GF-D8 (cell line): ENCODE results near the gene PDXDC1.
"Not testable (repeated sequence)": the region's sequence is repeated elsewhere in the genome, so short reads cannot be mapped to it uniquely, and the experiment has no call there.

Experiments used
- DNase-seq: peaks from one replicate; lab custom pipeline; 2025; lab: John Stamatoyannopoulos, UW

PDXDC1 gene

DNA sequence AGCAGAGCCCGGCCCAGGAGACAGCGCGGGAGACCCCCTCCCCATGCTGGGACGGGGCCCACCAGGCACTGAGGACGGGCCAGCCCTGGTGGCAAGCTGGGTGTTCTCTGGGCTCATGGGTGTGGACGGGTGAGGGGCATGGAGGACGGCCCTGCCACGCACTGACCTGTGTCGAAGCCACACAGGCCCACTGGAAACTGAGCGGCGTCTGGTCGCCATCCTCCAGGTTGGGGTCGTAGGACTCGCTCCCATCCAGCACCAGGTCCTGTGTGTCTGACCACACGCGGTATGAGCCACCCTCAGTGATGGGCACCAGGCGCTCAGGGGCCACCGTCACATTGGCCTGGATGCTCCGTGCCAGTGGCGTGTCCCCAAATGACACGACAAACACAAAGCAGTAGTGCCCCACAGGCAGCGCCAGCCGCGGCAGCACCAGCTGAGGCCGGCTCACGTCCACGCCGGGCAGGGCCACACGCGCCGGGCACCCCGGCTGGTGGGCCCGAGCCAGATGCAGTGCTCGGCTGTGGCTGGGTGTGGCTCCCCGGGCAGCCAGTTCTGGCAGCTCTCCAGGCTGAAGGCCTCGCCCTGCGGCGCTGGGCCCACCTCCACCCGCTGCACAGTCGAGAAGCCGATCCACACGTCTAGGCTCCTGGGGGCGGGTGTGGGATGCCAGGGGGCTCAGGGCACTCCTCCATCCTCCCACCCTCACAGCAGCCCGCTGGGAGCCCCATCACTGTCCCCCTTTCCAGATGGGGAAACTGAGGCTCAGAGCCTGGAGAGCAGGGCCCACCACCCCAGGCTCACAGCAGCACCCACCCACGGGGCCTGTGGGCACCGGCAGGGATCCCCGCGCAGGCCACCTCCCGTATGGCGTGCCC, 160.9 kb downstream of the PDXDC1 start:
- DNase-seq = not testable (repeated sequence)

DNA sequence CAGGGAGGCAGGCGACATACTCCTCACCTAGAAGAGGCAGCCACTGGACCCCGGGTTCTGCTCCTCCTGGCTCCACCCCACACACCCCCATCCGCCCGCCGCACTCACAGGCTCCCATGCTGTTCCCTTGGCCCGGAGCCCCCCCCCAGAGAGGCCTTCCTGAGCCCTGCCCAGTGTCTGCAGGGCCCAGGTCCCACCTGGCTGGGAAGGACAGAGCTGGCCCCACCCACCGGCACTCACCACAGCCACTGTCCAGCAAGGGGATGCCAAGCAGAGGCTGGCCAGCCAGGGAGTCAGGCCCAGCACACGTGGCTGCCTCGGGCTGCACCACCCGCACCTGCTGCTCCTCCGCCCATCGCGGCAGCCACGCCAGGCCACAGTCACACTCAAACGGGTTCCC, 162.7 kb downstream of the PDXDC1 start:
- not testable (repeated sequence) for DNase-seq

DNA sequence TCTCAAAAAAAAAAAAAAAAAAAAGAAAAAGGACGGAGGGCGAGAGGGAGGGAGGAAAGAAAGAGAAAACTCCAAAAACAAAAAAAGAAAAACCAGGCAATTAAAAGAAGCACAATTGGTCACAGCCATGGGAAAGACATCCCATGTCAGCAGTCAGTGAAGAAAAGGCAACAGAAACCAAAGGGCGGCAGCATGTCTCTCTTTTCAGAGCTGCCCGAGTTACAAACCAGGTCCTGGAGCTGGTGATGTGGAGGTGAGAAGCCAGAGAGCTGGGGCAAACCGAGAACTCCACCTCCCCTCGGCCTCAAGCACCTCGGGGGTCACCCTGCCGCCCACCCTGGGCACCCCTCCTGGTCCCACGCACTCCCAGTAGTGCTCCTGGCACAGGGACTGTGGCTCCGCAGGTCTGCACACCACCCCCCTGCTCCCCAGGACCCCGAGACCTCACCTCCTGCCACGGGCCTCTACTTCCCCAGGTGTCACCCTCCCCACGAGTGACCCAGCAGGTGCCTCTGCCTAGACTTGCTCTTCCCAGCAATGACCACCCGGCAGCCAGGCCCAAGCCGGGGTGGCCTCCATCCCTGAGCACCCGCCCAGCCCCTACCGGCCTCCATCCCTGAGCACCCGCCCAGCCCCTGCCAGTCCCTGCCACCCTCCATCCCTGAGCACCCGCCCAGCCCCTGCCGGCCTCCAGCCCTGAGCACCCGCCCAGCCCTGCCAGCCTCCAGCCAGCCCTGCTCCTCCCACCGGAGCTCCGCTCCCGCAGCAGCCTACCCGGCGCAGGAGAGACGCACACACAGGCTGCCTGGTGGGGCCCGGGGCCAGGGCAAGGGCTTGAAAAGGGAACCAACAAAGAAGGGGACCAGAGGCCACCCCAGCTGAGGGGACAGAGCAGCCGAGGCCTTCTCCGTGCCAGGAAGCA, 165.9 kb downstream of the PDXDC1 start:
- not testable (repeated sequence) for DNase-seq

DNA sequence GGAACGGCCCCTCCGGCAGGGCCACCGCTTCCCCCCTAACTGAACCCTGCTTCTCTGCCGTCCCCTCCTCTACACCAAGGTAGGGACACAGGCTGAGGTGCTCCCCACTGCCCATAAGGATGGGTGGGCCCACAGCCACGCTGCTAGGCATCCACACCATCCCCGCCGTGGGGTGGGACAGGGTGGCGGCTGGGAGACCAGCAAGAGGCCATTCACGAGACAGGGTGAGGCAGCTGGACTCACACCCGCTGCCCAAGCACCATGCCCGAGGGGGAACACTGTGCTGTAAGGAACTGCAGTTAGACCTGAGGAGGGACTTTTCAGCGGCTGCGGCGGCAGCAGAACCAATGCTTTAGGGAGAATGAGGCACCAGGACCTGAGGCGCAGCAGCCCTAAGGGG, 166.8 kb downstream of the PDXDC1 start:
- DNase-seq = no peak

DNA sequence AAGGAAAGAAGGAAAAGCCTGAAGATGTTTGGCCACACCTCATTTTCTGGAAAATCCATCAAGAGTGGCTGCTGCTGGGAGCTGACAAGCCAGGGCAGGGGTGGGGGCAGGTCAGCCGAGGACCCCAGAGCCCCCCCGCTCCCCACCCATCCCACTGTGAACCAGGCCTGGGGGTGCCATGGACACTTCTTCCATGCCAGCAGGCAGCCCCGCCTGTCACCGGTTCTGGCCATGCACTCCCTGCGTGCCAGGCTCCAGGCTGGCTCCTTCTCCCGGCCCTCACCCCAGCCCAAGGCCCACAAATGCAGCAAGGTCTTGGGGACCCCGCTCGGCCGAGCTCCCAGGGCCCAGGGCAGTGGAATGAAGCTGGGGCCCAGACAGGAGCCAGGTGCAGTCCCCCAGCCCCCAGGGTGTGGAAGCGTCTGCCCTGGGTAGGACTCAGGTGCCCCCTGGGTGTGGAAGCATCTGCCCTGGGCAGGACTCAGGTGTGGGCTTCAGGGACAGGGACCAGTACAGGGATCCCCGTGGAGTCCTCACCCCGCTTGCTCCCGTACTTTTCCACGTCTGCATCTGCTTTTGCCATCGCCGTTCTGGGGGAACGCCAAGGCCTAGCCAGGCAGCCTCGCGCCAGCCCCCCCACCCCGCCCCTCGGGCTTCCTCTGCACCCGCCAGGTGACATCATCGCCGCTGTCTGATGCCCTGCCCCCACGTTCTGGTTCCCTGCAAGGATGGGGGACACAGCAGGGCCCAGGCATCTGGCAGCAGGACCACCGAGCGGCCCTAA, 167.5 kb downstream of the PDXDC1 start:
- not testable (repeated sequence) for DNase-seq

DNA sequence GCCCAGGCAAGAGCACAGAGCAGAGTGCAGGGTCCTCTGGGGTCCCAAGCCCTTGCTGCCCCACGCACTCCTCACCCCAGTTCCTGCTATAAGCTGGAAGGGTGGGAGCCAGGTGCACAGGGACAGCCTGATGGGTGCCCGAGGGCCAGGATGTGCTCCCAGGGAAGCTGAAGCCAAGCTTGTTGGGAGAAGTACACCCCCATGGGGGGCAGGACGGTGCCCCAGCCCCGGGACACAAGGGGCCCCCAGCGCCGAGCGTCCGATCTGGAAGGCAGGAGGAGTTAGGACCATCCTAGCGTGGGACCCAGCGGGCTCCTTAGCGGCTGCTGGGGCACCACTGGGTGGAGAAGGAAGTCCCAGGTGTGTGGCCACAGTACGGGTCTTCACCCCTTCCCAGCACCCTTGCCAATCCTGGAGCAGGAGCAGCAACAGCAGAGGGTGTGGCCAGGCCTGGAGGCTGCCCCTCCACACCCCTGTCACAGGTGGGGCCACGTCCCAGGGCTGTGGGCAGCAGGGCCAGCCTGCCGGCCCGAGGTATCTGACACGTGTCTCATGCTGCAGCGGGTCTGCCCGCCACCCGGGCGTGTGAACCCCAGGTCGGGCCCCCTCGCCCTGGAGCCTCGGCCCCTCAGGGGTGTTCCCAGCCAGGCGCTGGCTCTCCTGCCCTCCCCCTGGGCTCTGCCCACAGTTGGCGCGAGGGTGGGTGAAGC, 168.2 kb downstream of the PDXDC1 start:
- DNase-seq = not testable (repeated sequence)

DNA sequence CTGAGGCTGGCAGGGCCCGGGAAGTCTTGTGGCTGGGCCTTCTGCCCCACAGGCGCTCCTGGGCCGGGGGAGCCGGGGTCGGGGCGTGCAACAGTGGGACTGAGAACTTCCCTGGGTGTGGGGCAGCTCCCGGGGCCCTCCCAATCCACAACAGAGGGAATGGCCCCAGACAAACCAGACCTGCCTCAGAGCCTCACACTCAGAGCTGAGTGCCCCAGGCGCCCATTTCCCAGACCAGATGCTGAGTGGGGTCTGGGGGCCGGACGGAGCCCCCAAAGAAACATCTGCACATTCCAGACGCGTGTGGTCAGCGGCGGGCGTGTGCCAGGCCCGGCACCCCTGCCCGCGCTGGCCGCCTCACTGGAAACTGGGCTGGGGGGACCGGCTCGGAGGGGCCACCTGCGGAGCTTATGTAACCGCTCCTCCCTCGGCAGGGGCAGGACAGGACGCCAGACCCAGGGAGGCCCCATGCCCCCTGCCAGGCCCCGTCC, 168.8 kb downstream of the PDXDC1 start:
- DNase-seq = not testable (repeated sequence)

DNA sequence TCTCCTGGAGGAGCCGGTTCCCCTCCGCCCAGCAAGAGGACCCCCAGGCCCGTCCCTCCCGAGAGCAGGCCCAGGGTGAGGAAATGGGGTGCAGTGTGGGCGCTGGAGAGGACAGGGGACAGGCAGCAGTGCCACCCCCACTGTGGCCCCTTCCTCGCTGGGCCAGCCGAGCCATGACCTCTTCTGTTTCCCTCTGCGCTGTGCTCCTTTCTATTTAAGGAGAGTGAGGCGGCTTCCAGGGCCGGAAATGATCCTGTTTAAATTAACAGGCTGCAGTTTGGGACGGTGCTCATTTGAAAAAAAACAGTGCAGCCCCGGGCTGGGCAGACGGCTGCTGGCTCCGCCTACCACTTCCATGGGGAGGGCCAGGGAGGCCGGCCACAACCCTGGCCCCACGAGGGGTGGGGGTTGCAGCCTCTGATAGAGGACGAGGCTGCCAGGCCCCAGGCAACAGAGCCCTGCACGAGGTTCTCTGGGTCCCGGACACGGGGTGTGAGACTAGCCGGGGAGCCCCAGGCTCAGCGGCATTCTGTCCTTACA, 169.3 kb downstream of the PDXDC1 start:
- not testable (repeated sequence) for DNase-seq

DNA sequence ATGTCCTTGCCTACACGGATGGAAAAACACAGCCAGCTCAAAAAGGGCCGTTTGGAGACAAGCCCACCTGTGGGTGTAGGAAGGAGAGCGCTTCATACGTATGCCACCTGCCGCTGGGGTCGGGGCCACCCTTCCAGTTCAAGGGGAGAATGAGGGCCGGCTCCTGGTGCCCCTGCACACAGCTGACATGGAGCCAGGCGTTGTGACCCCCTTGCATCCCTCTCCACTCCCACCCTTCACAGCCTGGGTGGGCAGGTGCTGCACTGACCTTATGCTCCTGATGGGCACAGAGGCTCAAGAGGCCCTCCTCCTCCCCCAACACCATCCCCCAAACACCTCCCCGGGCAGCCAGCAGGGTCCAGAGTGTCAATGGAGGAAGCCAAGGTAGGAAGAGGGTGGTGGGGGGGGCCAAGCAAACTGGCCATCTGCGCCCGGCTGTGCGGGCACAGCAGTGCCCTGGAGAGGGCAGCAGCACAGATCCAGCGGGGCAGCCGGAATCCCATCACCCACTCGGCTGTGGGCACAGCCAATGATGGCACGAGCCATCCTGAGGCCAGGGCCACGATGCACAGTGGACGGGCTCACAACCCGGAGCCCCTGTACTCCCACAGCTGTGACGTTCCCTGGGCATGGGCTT, 170.1 kb downstream of the PDXDC1 start:
- not testable (repeated sequence) for DNase-seq

DNA sequence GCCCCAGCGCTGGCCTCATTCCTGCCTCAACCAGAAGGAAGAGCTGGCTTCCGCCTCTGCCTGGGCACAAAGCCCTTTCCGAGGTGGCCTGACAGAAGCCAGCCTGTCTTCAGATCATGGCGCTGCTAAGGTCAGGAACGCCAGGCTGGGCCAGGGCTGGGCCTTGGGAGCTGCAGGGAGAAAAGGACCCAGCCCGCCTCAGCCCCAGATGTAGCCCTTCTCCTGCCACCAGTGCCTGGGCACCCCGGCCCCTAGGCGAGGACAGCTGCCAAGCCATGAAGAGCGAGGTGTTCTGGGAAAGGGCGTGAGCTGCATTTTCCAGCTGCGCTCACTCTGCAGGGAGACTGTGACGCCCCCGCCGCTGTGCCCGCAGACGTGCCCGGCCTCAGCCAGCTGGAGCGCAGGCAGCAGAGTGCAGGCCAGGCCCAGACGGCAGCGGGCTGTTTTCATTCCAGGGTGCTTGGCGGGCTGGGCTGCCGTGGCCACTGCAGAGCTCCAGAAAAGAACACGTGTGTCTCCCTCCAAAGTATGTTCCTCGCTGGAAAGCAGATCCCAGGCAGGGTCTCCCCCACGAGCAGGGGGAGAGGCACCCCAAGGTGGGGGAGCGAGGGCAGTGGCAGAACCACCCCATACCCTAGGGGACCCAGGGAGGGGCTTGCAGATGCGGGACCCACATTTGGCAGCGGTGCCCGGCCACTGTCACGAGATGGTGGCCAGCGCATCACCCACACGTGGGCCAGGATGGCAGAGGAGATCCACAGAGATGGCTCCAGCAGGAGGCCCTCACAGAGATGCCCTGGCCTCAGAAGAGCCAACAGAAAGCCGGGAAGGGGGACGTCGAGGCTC, 170.8 kb downstream of the PDXDC1 start:
- not testable (repeated sequence) for DNase-seq

DNA sequence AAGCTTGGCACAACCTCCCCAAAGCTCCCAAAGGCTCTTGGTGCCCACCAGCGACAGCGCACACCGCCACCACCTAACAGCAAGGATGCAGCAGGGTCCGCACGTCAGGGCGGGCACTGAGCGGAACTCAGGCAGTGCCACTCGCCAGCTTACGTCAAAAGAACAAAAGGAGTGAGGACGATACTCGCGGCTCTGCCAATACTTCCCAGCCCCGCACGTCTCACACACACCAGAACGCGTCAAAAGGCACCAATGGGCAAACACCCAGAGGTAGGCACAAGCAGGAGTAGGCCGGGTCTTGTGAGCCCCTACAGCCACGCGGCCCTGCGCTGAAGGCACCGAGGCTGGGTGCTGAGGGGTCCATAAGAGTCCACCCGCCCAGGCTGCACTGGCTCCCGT, 171.4 kb downstream of the PDXDC1 start:
- DNase-seq = not testable (repeated sequence)

DNA sequence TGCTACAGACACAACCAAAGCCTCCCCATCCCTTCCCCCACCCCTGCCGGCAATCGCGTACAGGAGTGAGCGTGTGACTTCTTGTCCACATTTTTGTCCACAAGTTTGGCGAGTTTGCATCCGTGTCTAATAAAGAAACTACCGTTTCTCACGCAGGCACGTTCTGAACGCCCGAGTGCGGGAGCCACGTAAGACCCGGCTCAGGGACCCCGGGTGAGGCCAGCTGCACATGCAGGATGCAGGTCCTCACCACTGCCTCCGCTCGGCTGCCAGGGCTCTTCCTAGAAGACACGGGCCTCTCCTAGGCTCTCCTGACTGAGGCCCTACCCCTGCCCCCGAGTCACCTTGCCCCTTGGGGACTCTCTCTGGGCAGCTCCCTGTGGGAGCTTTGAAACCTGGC, 174.0 kb downstream of the PDXDC1 start:
- DNase-seq = not testable (repeated sequence)

DNA sequence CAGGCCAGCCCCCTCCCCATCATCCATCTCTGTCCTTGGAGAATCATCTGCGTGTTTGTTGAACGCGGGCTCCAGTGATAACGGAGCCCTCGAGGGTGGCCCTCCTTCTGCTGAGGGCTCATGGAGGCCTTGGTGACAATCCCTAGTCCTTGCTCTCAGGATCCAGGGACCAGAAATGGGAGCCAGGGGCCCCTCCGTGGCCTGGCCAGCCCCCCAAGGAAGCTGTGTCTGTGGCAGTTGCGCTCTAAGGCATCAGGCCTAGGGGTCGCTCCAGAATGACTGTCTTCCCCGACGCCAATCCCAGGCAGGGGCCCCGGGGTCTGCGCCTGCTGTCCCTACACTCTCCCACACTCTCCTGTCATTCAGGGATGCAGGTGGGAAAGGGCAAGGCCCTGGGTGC, 174.4 kb downstream of the PDXDC1 start:
- DNase-seq = not testable (repeated sequence)

DNA sequence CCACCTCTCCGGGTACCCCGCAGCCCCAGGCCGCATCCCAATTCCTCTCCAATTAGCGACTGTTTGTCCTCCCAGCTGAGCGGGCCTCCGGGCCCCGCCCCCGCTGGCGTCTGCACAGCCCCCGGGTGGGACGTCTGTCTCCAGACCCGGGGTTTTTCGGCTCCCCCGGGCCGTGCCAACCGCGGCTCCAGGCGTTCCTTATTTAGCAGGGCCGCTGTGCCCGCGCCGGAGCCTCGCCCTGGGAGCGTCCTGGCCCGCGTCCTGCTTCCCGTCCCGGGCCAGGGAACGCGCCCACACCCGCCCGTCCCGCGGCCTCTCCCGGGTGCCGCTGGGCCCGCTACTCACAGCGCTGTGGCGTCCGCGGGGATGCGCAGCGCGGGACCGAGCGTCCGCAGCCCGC, 179.2 kb downstream of the PDXDC1 start:
- DNase-seq = not testable (repeated sequence)

DNA sequence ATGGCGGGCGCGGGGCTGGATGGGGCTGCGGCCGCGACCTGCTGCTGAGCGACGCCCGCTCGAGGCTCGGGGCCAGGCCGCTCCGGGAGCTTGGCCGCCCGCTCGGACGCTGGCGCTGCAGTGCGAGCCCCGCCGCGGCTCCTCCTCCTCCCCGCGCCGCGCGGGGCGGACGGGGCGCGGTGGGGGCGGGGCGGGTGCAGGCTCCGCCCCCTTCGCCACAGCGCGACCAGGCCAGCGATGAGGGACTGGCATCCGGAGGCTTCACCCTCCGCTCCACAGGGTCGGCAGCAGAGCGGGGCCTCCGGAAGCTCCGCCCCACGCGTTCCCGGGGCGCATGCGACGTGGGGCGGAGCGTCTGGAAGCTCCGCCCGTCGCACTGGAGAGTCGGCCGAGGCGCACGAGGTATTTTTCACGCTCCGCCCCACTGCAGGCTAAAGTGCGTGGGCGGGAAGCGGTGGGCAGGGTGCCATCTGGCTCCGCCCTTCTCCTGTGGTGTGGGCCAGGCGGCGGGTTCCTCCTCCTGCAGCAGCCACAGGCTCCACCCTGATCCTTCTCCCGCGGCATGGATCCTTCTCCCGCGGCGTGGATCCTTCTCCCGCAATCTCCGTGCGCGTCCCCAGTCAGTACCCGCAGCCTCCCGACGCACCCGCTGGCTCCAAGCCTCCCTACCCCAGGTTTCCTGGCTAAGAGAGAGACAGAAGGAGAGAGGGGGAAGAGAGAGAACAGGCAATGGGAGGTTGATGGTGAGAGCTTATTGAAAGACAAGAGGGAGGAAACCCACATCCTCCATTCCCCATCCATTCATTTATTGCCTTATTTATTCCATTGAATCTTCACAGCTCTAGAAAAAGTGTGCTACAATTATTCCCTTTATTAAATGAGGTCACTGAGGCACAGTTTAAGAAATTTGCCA, 180.1 kb downstream of the PDXDC1 start:
- DNase-seq = peak; percentile 66

DNA sequence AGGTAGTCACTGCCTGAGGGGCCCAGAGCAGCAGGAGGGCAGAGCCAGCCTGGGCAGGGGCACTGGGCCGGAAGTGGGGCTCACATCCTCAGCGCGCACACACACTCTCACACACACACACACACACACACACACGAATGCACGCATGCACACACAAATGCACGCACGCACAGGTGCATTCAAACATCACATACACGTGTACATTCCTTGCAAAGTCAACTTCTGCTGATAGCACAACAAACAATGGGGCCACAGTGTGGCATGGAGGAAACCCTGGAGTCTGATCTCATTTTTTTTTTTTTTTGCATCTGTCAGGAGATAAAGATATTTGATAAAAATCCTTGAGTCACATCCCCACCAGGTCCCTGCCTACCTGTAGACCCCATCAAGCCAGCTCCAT, 182.8 kb downstream of the PDXDC1 start:
- not testable (repeated sequence) for DNase-seq

DNA sequence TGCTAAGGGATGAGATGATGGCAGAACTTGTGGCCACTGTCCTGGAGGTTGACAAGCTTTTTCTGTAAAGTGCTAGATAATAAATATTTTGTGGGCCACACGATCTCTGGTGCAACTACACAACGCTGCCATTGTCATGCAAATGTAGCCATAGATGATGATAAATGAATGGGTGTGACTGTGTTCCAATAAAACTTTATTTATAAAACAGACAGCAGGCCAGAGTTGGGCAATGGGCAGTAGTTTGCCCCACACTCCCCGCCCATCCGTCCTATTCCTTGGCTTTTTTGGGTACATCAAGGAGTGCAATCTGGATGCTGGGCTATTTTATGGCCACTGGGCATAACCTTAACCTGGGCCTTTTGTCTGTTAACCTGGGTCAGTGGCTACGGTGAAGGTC, 184.8 kb downstream of the PDXDC1 start:
- DNase-seq = not testable (repeated sequence)

DNA sequence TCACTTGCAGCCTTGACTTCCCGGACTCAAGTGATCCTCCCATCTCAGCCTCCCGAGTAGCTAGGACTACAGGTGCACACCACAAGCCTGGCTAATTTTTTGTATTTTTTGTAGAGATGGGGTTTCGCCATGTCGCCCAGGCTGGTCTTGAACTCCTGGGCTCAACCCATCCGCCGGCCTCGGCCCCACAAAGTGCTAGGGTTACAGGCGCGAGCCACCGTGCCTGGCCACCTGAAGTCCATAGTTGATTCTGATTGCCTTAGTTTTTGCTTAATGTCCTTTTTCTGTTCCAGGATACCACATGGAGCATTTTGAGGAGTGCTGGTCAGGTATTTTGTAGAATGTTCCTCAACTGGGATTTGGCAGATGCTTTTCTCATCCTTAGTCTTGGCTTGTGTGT, 185.7 kb downstream of the PDXDC1 start:
- DNase-seq = not testable (repeated sequence)
